HEK293 (cell line): Measurements from ENCODE around the gene RINT1.
A peak's percentile ranks its signal among the peaks of the same experiment; 100 is the strongest.

Experiments
- CTCF ChIA-PET: fragments of 350-600 bp; formaldehyde crosslinking; extraction: SDS; loops from one replicate; lab custom pipeline; 2021; ENCODE audit warnings: antibody characterized with exemption; lab: Yijun Ruan, JAX
- POLR2A ChIA-PET: fragments of 300-600 bp; formaldehyde crosslinking; extraction: SDS; loops from one replicate; lab custom pipeline; 2020; ENCODE audit warnings: antibody characterized with exemption, inconsistent platforms; lab: Yijun Ruan, JAX
- H3K27ac ChIP-seq: fragments of 200-500 bp; sonication (Bioruptor generic); 2 replicates; pipeline ENCODE4 v1.5.1; 2014; ENCODE audit warnings: low read depth, low read length, control low read depth, inconsistent platforms; ENCODE audit errors: extremely low read depth
- H3K36me3 ChIP-seq, 2 experiments: fragments of 200-500 bp in 1 of 2; sonication (Bioruptor generic) in 1 of 2; 1 replicate in 1 of 2; 2 replicates in 1 of 2; pipeline ENCODE4 v1.5.1; 2014 to 2017; ENCODE audit warnings: inconsistent platforms in 2 of 2, low read length in 2 of 2; ENCODE audit not compliant: control insufficient read depth in 2 of 2, insufficient read depth in 1 of 2
- H3K4me1 ChIP-seq: fragments of 200-500 bp; sonication (Bioruptor generic); 2 replicates; pipeline ENCODE4 v1.5.1; 2014; ENCODE audit warnings: mild to moderate bottlenecking, low read length, inconsistent platforms; ENCODE audit not compliant: control insufficient read depth, insufficient read depth
- H3K4me3 ChIP-seq: 2 replicates; pipeline ENCODE4 v1.5.1; 2011; ENCODE audit warnings: low read depth, mild to moderate bottlenecking, control low read depth, low read length, moderate library complexity
- H3K9me3 ChIP-seq: fragments of 200-500 bp; sonication (Bioruptor generic); 2 replicates; pipeline ENCODE4 v1.5.1; 2014; ENCODE audit warnings: low read depth, low read length, inconsistent platforms; ENCODE audit not compliant: control insufficient read depth, insufficient read depth
- IKZF3 ChIP-seq: fragments of 450-650 bp; IDR thresholded peaks from 2 replicates; pipeline ENCODE4 v1.5.0; 2018; ENCODE audit warnings: missing biosample characterization, mild to moderate bottlenecking, missing genetic modification characterization, moderate library complexity
- KLF10 ChIP-seq: fragments of 450-650 bp; IDR thresholded peaks from 2 replicates; pipeline ENCODE4 v1.5.1; 2018; ENCODE audit warnings: missing biosample characterization, mild to moderate bottlenecking, missing genetic modification characterization
- PRDM1 ChIP-seq: fragments of 450-650 bp; formaldehyde crosslinking; IDR thresholded peaks from 2 replicates; pipeline ENCODE4; 2016; ENCODE audit warnings: missing biosample characterization, missing genetic modification characterization
- PRDM10 ChIP-seq: fragments of 450-650 bp; formaldehyde crosslinking; IDR thresholded peaks from 2 replicates; pipeline ENCODE4 v1.5.1; 2016; ENCODE audit warnings: missing biosample characterization, missing genetic modification characterization
- ZBTB8A ChIP-seq: fragments of 450-650 bp; formaldehyde crosslinking; IDR thresholded peaks from 2 replicates; pipeline ENCODE4 v1.5.1; 2016; ENCODE audit warnings: missing biosample characterization, missing genetic modification characterization
- ZIC2 ChIP-seq: fragments of 450-650 bp; formaldehyde crosslinking; IDR thresholded peaks from 2 replicates; pipeline ENCODE4 v1.5.1; 2016; ENCODE audit warnings: missing biosample characterization, missing genetic modification characterization
- ZNF121 ChIP-seq: fragments of 450-650 bp; formaldehyde crosslinking; IDR thresholded peaks from 2 replicates; pipeline ENCODE4 v1.5.1; 2016; ENCODE audit warnings: missing biosample characterization, missing genetic modification characterization
- ZNF138 ChIP-seq: fragments of 450-650 bp; formaldehyde crosslinking; IDR thresholded peaks from 2 replicates; pipeline ENCODE4 v1.5.1; 2016; ENCODE audit warnings: missing biosample characterization, missing genetic modification characterization, borderline replicate concordance
- ZNF223 ChIP-seq: fragments of 450-650 bp; formaldehyde crosslinking; IDR thresholded peaks from 2 replicates; pipeline ENCODE4 v1.5.1; 2016; ENCODE audit warnings: missing biosample characterization, missing genetic modification characterization
- ZNF48 ChIP-seq: fragments of 450-650 bp; formaldehyde crosslinking; IDR thresholded peaks from 2 replicates; pipeline ENCODE4 v1.5.1; 2016; ENCODE audit warnings: missing biosample characterization, missing genetic modification characterization
- ZNF510 ChIP-seq: fragments of 450-650 bp; formaldehyde crosslinking; IDR thresholded peaks from 2 replicates; pipeline ENCODE4 v1.5.1; 2018; ENCODE audit warnings: mild to moderate bottlenecking, missing genetic modification characterization, missing biosample characterization; ENCODE audit not compliant: insufficient replicate concordance
- ZNF548 ChIP-seq: fragments of 450-650 bp; formaldehyde crosslinking; IDR thresholded peaks from 2 replicates; pipeline ENCODE4 v1.5.1; 2016; ENCODE audit warnings: missing biosample characterization, missing genetic modification characterization
- ZNF560 ChIP-seq: fragments of 450-650 bp; formaldehyde crosslinking; IDR thresholded peaks from 2 replicates; pipeline ENCODE4 v1.5.1; 2017; ENCODE audit warnings: missing biosample characterization, missing genetic modification characterization, borderline replicate concordance
- ZNF837 ChIP-seq: fragments of 450-650 bp; formaldehyde crosslinking; IDR thresholded peaks from 2 replicates; pipeline ENCODE4 v1.5.1; 2016; ENCODE audit warnings: missing biosample characterization, missing genetic modification characterization
- TF ChIP-seq, protein P1 (sequence below): fragments of 450-650 bp; formaldehyde crosslinking; IDR thresholded peaks from 2 replicates; pipeline ENCODE4 v1.5.1; 2016; ENCODE audit warnings: missing biosample characterization, missing genetic modification characterization
- TF ChIP-seq, protein P2 (sequence below): fragments of 450-650 bp; formaldehyde crosslinking; IDR thresholded peaks from 2 replicates; pipeline ENCODE4 v1.5.1; 2017; ENCODE audit warnings: missing biosample characterization, missing genetic modification characterization

RINT1 gene

GRCh38 chr7:105600720-105601550, 68.9 kb downstream of the RINT1 start:
- TF ChIP-seq ZNF548 (tag by site-specific recombination) = no peak
- no peak for TF ChIP-seq ZNF510 (tag by site-specific recombination)
- TF ChIP-seq ZNF138 (tag by site-specific recombination) = no peak
- TF ChIP-seq IKZF3 (tag by site-specific recombination) = no peak
- TF ChIP-seq KLF10 (tag by site-specific recombination) = no peak
- TF ChIP-seq, protein P1, sequence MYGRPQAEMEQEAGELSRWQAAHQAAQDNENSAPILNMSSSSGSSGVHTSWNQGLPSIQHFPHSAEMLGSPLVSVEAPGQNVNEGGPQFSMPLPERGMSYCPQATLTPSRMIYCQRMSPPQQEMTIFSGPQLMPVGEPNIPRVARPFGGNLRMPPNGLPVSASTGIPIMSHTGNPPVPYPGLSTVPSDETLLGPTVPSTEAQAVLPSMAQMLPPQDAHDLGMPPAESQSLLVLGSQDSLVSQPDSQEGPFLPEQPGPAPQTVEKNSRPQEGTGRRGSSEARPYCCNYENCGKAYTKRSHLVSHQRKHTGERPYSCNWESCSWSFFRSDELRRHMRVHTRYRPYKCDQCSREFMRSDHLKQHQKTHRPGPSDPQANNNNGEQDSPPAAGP = no peak
- TF ChIP-seq ZNF48 (tag by site-specific recombination) = no peak
- TF ChIP-seq ZNF223 (tag by site-specific recombination) = no peak
- TF ChIP-seq, all 188 proteins: peak for 0
- H3K27ac ChIP-seq = no peak overlapping the region
- no peaks in the 10 kb centered on the region for H3K9me3 ChIP-seq
- H3K36me3 ChIP-seq = no peaks in the 10 kb centered on the region
- CTCF ChIA-PET = interaction anchor here (0.7 to 1.8 kb wide), 2 partner anchors 11 to 193 kb away, joined by 3 to 8 read pairs; no protein-coding TSS in a partner anchor
- H3K4me3 ChIP-seq = no peak overlapping the region
- H3K4me1 ChIP-seq = no peaks in the 10 kb centered on the region
- POLR2A ChIA-PET = no interaction called here

DNA sequence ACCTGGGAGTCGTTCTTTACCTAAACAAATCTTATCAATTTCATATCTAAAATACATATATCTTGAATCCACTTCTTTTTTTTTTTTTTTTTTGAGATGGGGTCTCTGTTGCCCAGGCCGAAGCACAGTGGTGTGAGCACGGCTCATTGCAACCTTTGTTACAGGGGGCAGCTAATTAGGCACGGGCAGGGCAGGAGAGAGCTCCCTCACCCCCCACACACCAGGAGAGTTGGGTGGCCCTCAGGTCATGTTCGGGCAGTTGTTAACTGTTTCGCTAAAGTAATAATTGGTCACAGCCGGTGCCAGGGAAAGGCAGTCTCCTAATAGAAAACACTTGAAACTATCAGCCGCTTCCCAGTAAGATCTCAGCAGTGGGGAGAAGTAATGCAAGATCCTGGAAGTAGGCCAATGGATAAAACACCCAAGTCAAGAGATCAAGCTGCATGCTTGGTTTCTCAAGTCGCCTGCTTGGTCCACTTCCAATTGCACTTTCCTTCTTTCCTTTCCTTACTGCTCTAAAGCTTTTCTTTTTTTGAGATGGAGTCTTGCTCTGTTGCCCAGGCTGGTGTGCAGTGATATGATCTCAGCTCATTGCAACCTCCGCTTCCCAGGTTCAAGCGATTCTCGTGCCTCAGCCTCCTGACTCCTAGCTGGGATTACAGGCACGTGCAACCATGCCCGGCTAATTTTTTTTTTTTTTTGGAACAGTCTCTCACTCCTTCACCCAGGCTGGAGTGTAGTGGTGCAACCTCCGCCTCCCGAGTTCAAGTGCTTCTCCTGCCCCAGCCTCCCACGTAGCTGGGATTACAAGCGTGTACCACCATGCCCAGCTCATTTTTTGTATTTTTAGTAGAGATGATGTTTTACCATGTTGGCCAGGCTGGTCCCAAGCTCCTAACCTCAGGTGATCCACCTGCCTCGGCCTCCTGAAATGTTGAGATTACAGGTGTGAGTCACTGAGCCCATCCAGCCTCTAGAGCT, 70.6 kb downstream of the RINT1 start:
- TF ChIP-seq, protein P2, sequence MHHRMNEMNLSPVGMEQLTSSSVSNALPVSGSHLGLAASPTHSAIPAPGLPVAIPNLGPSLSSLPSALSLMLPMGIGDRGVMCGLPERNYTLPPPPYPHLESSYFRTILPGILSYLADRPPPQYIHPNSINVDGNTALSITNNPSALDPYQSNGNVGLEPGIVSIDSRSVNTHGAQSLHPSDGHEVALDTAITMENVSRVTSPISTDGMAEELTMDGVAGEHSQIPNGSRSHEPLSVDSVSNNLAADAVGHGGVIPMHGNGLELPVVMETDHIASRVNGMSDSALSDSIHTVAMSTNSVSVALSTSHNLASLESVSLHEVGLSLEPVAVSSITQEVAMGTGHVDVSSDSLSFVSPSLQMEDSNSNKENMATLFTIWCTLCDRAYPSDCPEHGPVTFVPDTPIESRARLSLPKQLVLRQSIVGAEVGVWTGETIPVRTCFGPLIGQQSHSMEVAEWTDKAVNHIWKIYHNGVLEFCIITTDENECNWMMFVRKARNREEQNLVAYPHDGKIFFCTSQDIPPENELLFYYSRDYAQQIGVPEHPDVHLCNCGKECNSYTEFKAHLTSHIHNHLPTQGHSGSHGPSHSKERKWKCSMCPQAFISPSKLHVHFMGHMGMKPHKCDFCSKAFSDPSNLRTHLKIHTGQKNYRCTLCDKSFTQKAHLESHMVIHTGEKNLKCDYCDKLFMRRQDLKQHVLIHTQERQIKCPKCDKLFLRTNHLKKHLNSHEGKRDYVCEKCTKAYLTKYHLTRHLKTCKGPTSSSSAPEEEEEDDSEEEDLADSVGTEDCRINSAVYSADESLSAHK (tag by site-specific recombination) = peak; percentile 71; the same call in 1 of the 2 replicates
- TF ChIP-seq PRDM1 (tag by site-specific recombination) (0 out of 2 replicates have a peak, but pooled peaks have one; percentile 16), ZNF837 (tag by site-specific recombination) (no peak), PRDM10 (tag by site-specific recombination) (0 out of 2 replicates have a peak, but pooled peaks have one; percentile 19), ZNF560 (tag by site-specific recombination) (no peak), ZNF121 (tag by site-specific recombination) (0 out of 2 replicates have a peak, but pooled peaks have one; percentile 24), ZIC2 (peak; percentile 63), ZBTB8A (tag by site-specific recombination) (no peak)
- Histone ChIP-seq H3K4me3 (no peak overlapping the region), H3K9me3 (no peaks in the 10 kb centered on the region), H3K36me3 (no peaks in the 10 kb centered on the region), H3K27ac (no peak overlapping the region), H3K4me1 (no peaks in the 10 kb centered on the region)
- POLR2A ChIA-PET = interaction anchor here (0.7 kb wide), 1 partner anchor 46 kb away, joined by 5 read pairs; no protein-coding TSS in a partner anchor
- CTCF ChIA-PET = interaction anchor here (0.6 to 1.3 kb wide), 4 partner anchors 13 to 765 kb away, joined by 3 to 5 read pairs (median 4); no protein-coding TSS in a partner anchor
